ENCODE results near the gene ALK.

GRCh38 chr2:29241955-29242565, 679.3 kb downstream of the ALK start:
- TF ChIP-seq BCL11A (IDR thresholded peaks at IDR 0.05; ENCODE audit: low read depth, low read length) (no peak), ESRRA (IDR thresholded peaks at IDR 0.05; ENCODE audit: low read length) (no peak), POLR2A (IDR thresholded peaks at IDR 0.05; ENCODE audit: low read depth, low read length) (no peak), TCF12 (IDR thresholded peaks at IDR 0.05; ENCODE audit: low read depth, low read length) (no peak), MYC (IDR thresholded peaks at IDR 0.05; ENCODE audit: insufficient read depth, insufficient read length, insufficient replicate concordance, low read length, severe bottlenecking) (no peak), MXI1 (IDR thresholded peaks at IDR 0.05; ENCODE audit: low read depth, low read length) (no peak), CTCF (IDR thresholded peaks at IDR 0.05 in 2 of 3, conservative IDR thresholded peaks at IDR 0.05 in 1 of 3; ENCODE audit: control insufficient read depth in 2 of 3, extremely low read depth in 1 of 3, insufficient read depth in 1 of 3, low read depth in 3 of 3, low read length in 3 of 3) (no peak)

Measured in GM12878 (cell line).